SW 1271 (cell line): ENCODE results near the gene CFAP46.
"Not testable (repeated sequence)": the region's sequence is repeated elsewhere in the genome, so short reads cannot be mapped to it uniquely, and the experiment has no call there.

Experiments used
- DNase-seq, 2 experiments: peaks; one replicate each; lab custom pipeline; 2025; lab: John Stamatoyannopoulos, UW

Gene CFAP46

GRCh38 chr10:132943791-132944404, 1.5 kb upstream of the CFAP46 start:
- DNase-seq: no peak

GRCh38 chr10:132943058-132943790, 854 bp upstream of the CFAP46 start:
- no peak for DNase-seq

- DNase-seq: no peak
These were observed 724 bp downstream of the CFAP46 start for GRCh38 chr10:132941640-132942051.

- DNase-seq: no peak
These were observed 1.4 kb downstream of the CFAP46 start for GRCh38 chr10:132940791-132941465.

GRCh38 chr10:132939957-132940790, 2.2 kb downstream of the CFAP46 start:
- no peak for DNase-seq

GRCh38 chr10:132939378-132939955, 2.9 kb downstream of the CFAP46 start:
- no peak for DNase-seq

- no peak for DNase-seq
These were observed 3.7 kb downstream of the CFAP46 start for GRCh38 chr10:132938472-132939339.

- no peak for DNase-seq
These were observed 4.5 kb downstream of the CFAP46 start for GRCh38 chr10:132937861-132938260.

- no peak for DNase-seq
These were observed 7.4 kb downstream of the CFAP46 start for GRCh38 chr10:132934953-132935352.

GRCh38 chr10:132933308-132934042, 8.9 kb downstream of the CFAP46 start:
- no peak for DNase-seq

- no peak for DNase-seq
These were observed 9.7 kb downstream of the CFAP46 start for GRCh38 chr10:132932461-132933307.

GRCh38 chr10:132931258-132932250, 10.8 kb downstream of the CFAP46 start:
- not testable (repeated sequence) for DNase-seq

GRCh38 chr10:132930701-132931100, 11.7 kb downstream of the CFAP46 start:
- not testable (repeated sequence) for DNase-seq

- no peak for DNase-seq
These were observed 12.3 kb downstream of the CFAP46 start for GRCh38 chr10:132929953-132930548.

- DNase-seq: no peak
These were observed 12.9 kb downstream of the CFAP46 start for GRCh38 chr10:132929480-132929879.

GRCh38 chr10:132928261-132928660, 14.1 kb downstream of the CFAP46 start:
- no peak for DNase-seq

GRCh38 chr10:132927824-132928223, 14.5 kb downstream of the CFAP46 start:
- no peak for DNase-seq
